K562 (cell line): ENCODE measurements around the gene ST6GAL1. TPM values are rescaled to one million over a fixed set of nuclear protein-coding genes. Genes with fewer than 3 reads are reported as not detected.

Experiments used
- ATAC-seq: fragments of 200-7000 bp; cut with Tn5 transposase; 3 replicates; pipeline ENCODE4 v1.9.1; 2020; ENCODE audit warnings: moderate library complexity
- BruUV-seq: library from RNA; stranded (reverse); fragments of 400-500 nt; replicated peaks from 2 replicates; lab custom pipeline; 2021; lab: Mats Ljungman, UMichigan
- CTCF ChIA-PET: fragments of 300-600 bp; formaldehyde crosslinking; extraction: SDS; loops from one replicate; lab custom pipeline; 2021; ENCODE audit warnings: low intra/inter-chr PET ratio; lab: Yijun Ruan, JAX
- POLR2A ChIA-PET: fragments of 300-600, 350-650 bp; sonication (Branson Sonifier 250); formaldehyde crosslinking; extraction: SDS; loops from one replicate; lab custom pipeline; 2021; ENCODE audit warnings: antibody characterized with exemption, inconsistent platforms; lab: Yijun Ruan, JAX
- DNase-seq, 4 experiments: peaks; one replicate each; pipeline versions ENCODE4 v3.0.0 to v3.0.0-alpha.2; 2011 to 2018; ENCODE audit warnings: low spot score in 3 of 4, mixed read lengths in 3 of 4; ENCODE audit errors: extremely low read depth in 1 of 4
- FAIRE-seq: peaks from 2 replicates; lab custom pipeline; 2011; peaks lifted over from hg19 to GRCh38; lab: Jason Lieb, UNC
- H2AFZ ChIP-seq: 2 replicates; pipeline ENCODE4 v1.6.0; 2011; ENCODE audit warnings: low read depth, low read length, control low read depth, inconsistent platforms
- H3K27ac ChIP-seq: fragments of 200-600 bp; 3 replicates; pipeline ENCODE4 v1.8.0; 2011; ENCODE audit warnings: low read depth, mild to moderate bottlenecking, control low read depth, inconsistent platforms, low read length, moderate library complexity, mixed read lengths; ENCODE audit errors: extremely low read depth
- H3K27me3 ChIP-seq, 2 experiments: fragments of 300-600 bp in 1 of 2; 2 replicates in 1 of 2; 3 replicates in 1 of 2; pipeline versions ENCODE4 v1.6.0 to v1.8.0; 2011; ENCODE audit warnings: inconsistent platforms in 2 of 2, low read length in 2 of 2, mild to moderate bottlenecking in 1 of 2, mixed read lengths in 1 of 2, moderate library complexity in 1 of 2; ENCODE audit not compliant: control insufficient read depth in 2 of 2, insufficient read depth in 2 of 2
- H3K36me3 ChIP-seq: fragments of 300-600 bp; 3 replicates; pipeline ENCODE4 v1.8.0; 2011; ENCODE audit warnings: mild to moderate bottlenecking, low read length, inconsistent platforms; ENCODE audit not compliant: control insufficient read depth, insufficient read depth
- H3K4me1 ChIP-seq, 2 experiments: fragments of 200-600 bp in 1 of 2; replicated peaks in 1 of 2; 2 replicates in 1 of 2; 3 replicates in 1 of 2; pipeline versions ENCODE4 v1.5.1 to v1.8.0; 2011; ENCODE audit warnings: inconsistent platforms in 2 of 2, low read length in 2 of 2, mild to moderate bottlenecking in 1 of 2, mixed read lengths in 1 of 2, moderate library complexity in 1 of 2; ENCODE audit not compliant: control insufficient read depth in 2 of 2, insufficient read depth in 2 of 2
- H3K4me2 ChIP-seq: 2 replicates; pipeline ENCODE4 v1.6.1; 2011; ENCODE audit warnings: low read length, control low read depth, inconsistent platforms, mixed read lengths; ENCODE audit not compliant: insufficient read depth
- H3K4me3 ChIP-seq: fragments of 200-600 bp; sonication (generic), shearing (Covaris generic); 2 replicates; pipeline ENCODE4 v1.5.1; 2016; ENCODE audit warnings: control low read depth, inconsistent platforms
- H3K79me2 ChIP-seq: fragments of 200-600 bp; 3 replicates; pipeline ENCODE4 v1.8.0; 2011; ENCODE audit warnings: low read length, inconsistent platforms; ENCODE audit not compliant: control insufficient read depth, insufficient read depth
- H3K9ac ChIP-seq, 2 experiments: 2 replicates each; pipeline versions ENCODE4 v1.6.0 to v1.6.1; 2011; ENCODE audit warnings: low read depth in 2 of 2, low read length in 2 of 2, control low read depth in 1 of 2, inconsistent platforms in 1 of 2, mild to moderate bottlenecking in 1 of 2, mixed read lengths in 1 of 2; ENCODE audit not compliant: insufficient read depth in 1 of 2
- H3K9me1 ChIP-seq: one replicate; pipeline ENCODE4 v1.6.0; 2011; ENCODE audit warnings: inconsistent platforms, mild to moderate bottlenecking, low read length, moderate library complexity; ENCODE audit not compliant: control insufficient read depth, insufficient read depth
- H3K9me3 ChIP-seq: replicated peaks from 2 replicates; pipeline ENCODE4 v1.5.1; 2011; ENCODE audit warnings: low read depth, low read length, inconsistent platforms; ENCODE audit not compliant: control insufficient read depth, insufficient read depth
- H4K20me1 ChIP-seq: replicated peaks from 2 replicates; pipeline ENCODE4 v1.6.1; 2011; ENCODE audit warnings: low read length, inconsistent platforms, mixed read lengths; ENCODE audit not compliant: control insufficient read depth, insufficient read depth
- BRF1 ChIP-seq: IDR thresholded peaks from 3 replicates; pipeline ENCODE4 v1.6.1; 2011; ENCODE audit warnings: borderline replicate concordance, mild to moderate bottlenecking; ENCODE audit not compliant: insufficient read length; ENCODE audit errors: extremely low read depth
- DEAF1 ChIP-seq: fragments of 450-650 bp; formaldehyde crosslinking; IDR thresholded peaks from 2 replicates; pipeline ENCODE4 v1.4.0; 2020; ENCODE audit warnings: mild to moderate bottlenecking, moderate library complexity
- EHMT2 ChIP-seq: fragments of 450-650 bp; IDR thresholded peaks from 2 replicates; pipeline ENCODE4 v1.6.1; 2018; ENCODE audit warnings: antibody characterized with exemption
- GABPB1 ChIP-seq: sonication (generic); formaldehyde crosslinking; IDR thresholded peaks from 2 replicates; pipeline ENCODE4 v1.8.0; 2022; ENCODE audit warnings: mild to moderate bottlenecking, missing genetic modification reagents
- HLTF ChIP-seq: fragments of 450-650 bp; IDR thresholded peaks from 2 replicates; pipeline ENCODE4 v1.6.1; 2016
- NRF1 ChIP-seq, 2 experiments: fragments of 450-650 bp; IDR thresholded peaks in 1 of 2; conservative IDR thresholded peaks in 1 of 2; 2 replicates each; pipeline ENCODE4 v1.6.1; 2014; ENCODE audit warnings: mild to moderate bottlenecking in 2 of 2
- STAT6 ChIP-seq: sonication (generic); formaldehyde crosslinking; IDR thresholded peaks from 2 replicates; pipeline ENCODE4 v1.8.1; 2023; ENCODE audit warnings: mild to moderate bottlenecking, missing genetic modification reagents
- ZKSCAN1 ChIP-seq: fragments of 150-350 bp; IDR thresholded peaks from 2 replicates; pipeline ENCODE4 v1.6.1; 2016; ENCODE audit warnings: low read depth, low read length
- ZNF143 ChIP-seq: sonication (generic); formaldehyde crosslinking; IDR thresholded peaks from 2 replicates; pipeline ENCODE4 v1.9.0; 2022; ENCODE audit warnings: mild to moderate bottlenecking, missing genetic modification reagents
- ZNF57 ChIP-seq: fragments of 450-650 bp; formaldehyde crosslinking; IDR thresholded peaks from 2 replicates; pipeline ENCODE4 v1.4.0; 2020; ENCODE audit warnings: mild to moderate bottlenecking, moderate library complexity
- WGBS: fragments of 100-300 bp; shearing (Covaris generic); methylation state at CpG from one replicate; pipeline ENCODE4 v1.1.6; 2016; ENCODE audit warnings: low coverage, mixed read lengths; ENCODE audit not compliant: insufficient coverage; ENCODE audit errors: missing lambda C conversion rate; 5-methylcytosine and 5-hydroxymethylcytosine counted together
- in situ Hi-C: fragments of 300-500 bp; cut with MboI; formaldehyde crosslinking; loops from 4 replicates; pipeline ENCODE4 v1.15.0; 2018; ENCODE audit warnings: inconsistent platforms, mixed read lengths
- intact Hi-C: fragments of 100-400 bp; cut with micrococcal nuclease; formaldehyde crosslinking; loops from 2 replicates; pipeline ENCODE4 v1.14.2; 2022
- polyA plus RNA-seq, 8 experiments: library from polyadenylated mRNA; depleted of rRNA in 4 of 8; stranded (reverse) in 5 of 8; unstranded in 3 of 8; fragments of >200 nt; fragmentation: Nextera tagmentation in 2 of 8; fragmentation: Illumina TruSeq in 1 of 8; extraction: Ambion mirVana in 2 of 8; extraction: Trizol in 1 of 8; gene quantifications; 2 replicates each; pipeline versions ENCODE4 v1.2.1 to v1.2.3, GENCODE V29; 2011 to 2014; ENCODE audit warnings: inconsistent platforms in 1 of 8, missing spikeins in 1 of 8
- total RNA-seq, 7 experiments: library from RNA; depleted of rRNA in 6 of 7; stranded (reverse); fragments of >200 nt in 6 of 7; fragmentation: Illumina TruSeq in 2 of 7; extraction: Trizol in 2 of 7; gene quantifications; 2 replicates each; pipeline versions ENCODE4 v1.2.1 to v1.2.3, GENCODE V29; 2011 to 2021; ENCODE audit warnings: low replicate concordance in 1 of 7

Gene ST6GAL1
- total and polyA plus RNA-seq, 9 of the 15 experiments (the other 6 are each of a cell fraction or from before 2014, with no cell fraction given) = 31.9 to 145 (median 71.0) TPM

- no TSS peak for BruUV-seq
- in situ Hi-C loops = no loop called here
- 87% methylated on average over 10 of the region's 10 CpGs for WGBS
- Histone ChIP-seq H2AFZ (no peak overlapping the region), H3K4me1 (no peaks in the 10 kb centered on the region; a peak in 2 of 5 replicates), H3K27me3 (no peaks in the 10 kb centered on the region), H3K4me2 (no peak overlapping the region), H3K27ac (no peak overlapping the region), H3K9me3 (no peaks in the 10 kb centered on the region), H3K9me1 (no peaks in the 10 kb centered on the region), H3K4me3 (no peak overlapping the region), H3K36me3 (peaks cover 68% of the 10 kb centered on the region), H4K20me1 (no peaks in the 10 kb centered on the region), H3K9ac (no peak overlapping the region), H3K79me2 (peaks cover 7% of the 10 kb centered on the region; the same call in 2 of the 3 replicates)
- FAIRE-seq (no peak), DNase-seq (no peak), ATAC-seq (no peak)
- TF ChIP-seq ZNF143 (CRISPR knock-in tag) = no peak
- TF ChIP-seq DEAF1 = no peak
- no peak for TF ChIP-seq BRF1
- TF ChIP-seq NRF1 (conservative IDR thresholded peaks at IDR 0.05 in 1 of 2, IDR thresholded peaks at IDR 0.05 in 1 of 2) = no peak
- no peak for TF ChIP-seq GABPB1
- TF ChIP-seq STAT6 (CRISPR knock-in tag) = no peak
- TF ChIP-seq ZNF57 (CRISPR knock-in tag) = no peak
- TF ChIP-seq ZKSCAN1 = no peak
- no peak for TF ChIP-seq HLTF
- no peak for TF ChIP-seq EHMT2
- ChIA-PET POLR2A (no interaction called here), CTCF (no interaction called here)
- intact Hi-C loops = no loop called here
Observed at GRCh38 chr3:186965141-186965879, 35.0 kb downstream of the ST6GAL1 start.
